Keratinocyte (primary cell): ENCODE data around the gene SCN11A.

Experiments
- EZH2 ChIP-seq: IDR thresholded peaks from one replicate; pipeline ENCODE4 v1.6.1; 2012; ENCODE audit warnings: inconsistent platforms, mild to moderate bottlenecking, low read length, moderate library complexity
- TF ChIP-seq, protein P1 (sequence below), 3 experiments: IDR thresholded peaks in 1 of 3; conservative IDR thresholded peaks in 1 of 3; optimal IDR thresholded peaks in 1 of 3; 2 replicates in 2 of 3; 3 replicates in 1 of 3; pipeline versions ENCODE3 to v1.5.1; 2011; ENCODE audit warnings: low read length in 3 of 3, mild to moderate bottlenecking in 3 of 3, moderate library complexity in 2 of 3, control low read depth in 1 of 3, inconsistent platforms in 1 of 3; ENCODE audit not compliant: insufficient read depth in 2 of 3; ENCODE audit errors: extremely low read depth in 1 of 3

DNA sequence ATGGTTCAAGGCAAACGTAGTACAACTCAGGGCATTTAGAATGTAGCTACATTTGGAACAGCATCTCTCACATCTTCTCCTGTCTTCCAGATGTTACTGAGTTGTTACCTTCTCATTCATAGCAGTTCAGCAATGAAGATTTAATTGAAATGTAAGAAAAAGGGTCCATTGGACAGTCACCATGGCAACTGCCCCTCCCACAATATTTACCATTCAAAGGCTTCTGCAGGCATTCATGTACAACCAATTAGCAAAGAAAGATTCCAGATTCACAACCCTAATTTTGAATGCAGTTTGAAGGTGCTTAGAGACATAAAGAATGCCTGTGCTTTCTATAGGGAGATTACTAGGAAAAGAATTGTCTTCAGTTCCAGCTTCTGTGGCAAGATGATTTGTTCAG lies 22.2 kb downstream of the SCN11A start:
- TF ChIP-seq, protein P1, sequence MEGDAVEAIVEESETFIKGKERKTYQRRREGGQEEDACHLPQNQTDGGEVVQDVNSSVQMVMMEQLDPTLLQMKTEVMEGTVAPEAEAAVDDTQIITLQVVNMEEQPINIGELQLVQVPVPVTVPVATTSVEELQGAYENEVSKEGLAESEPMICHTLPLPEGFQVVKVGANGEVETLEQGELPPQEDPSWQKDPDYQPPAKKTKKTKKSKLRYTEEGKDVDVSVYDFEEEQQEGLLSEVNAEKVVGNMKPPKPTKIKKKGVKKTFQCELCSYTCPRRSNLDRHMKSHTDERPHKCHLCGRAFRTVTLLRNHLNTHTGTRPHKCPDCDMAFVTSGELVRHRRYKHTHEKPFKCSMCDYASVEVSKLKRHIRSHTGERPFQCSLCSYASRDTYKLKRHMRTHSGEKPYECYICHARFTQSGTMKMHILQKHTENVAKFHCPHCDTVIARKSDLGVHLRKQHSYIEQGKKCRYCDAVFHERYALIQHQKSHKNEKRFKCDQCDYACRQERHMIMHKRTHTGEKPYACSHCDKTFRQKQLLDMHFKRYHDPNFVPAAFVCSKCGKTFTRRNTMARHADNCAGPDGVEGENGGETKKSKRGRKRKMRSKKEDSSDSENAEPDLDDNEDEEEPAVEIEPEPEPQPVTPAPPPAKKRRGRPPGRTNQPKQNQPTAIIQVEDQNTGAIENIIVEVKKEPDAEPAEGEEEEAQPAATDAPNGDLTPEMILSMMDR (optimal IDR thresholded peaks at IDR 0.05 in 1 of 3, IDR thresholded peaks at IDR 0.05 in 1 of 3, conservative IDR thresholded peaks at IDR 0.05 in 1 of 3; ENCODE audit: extremely low read depth in 1 of 3, insufficient read depth in 2 of 3, low read length in 3 of 3), result no peak
- TF ChIP-seq EZH2, result no peak
